ENCODE data around the gene ZGRF1. TPM values are rescaled to one million over a fixed set of nuclear protein-coding genes. Genes with fewer than 3 reads are reported as not detected.

ZGRF1 gene
- polyA plus RNA-seq, 2 of the 4 experiments (the other 2 are of a cell fraction), result 5.4 to 7.4 TPM

DNA sequence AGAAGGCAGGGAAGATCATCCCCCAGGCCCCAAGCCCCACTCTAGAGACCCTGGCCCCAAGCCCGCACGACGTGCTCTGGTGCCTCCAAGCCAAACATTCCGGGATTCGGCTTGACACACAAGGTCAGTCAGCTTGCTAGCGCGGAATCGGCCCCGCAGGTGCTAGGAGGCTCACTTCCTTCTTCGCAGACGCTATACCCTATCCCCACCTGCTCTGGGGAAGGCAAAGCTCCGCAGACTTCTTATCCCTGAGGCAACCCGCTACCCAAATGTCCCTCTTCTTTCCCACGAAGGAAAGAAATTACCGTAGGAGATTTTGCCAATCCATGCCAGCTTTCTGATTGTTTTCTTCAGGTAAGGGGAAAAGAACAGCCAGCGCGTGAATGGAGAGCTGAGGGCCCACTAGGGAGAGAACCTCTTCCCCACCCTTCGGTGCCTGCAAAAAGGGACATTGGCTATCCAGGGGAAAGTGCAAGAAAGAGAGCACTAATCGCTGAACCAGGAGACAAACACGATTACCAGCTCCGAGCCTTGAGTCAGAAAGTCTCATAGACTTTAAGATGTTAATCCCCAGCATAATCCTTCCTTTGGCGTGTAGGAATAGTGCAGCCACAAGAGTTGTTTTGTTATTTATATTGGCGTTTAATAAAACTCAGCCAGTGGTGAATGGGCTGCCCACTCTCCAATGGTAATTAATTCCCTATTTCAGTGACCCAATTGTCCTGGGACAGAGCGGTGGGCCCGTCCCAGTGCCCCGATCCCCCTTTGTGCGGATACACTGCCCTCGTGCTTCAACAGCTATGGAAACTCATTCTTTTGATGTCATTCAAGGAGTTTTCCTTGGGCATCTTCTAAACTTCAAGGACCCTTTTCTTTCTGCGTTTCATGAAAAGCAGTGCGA lies 115.3 kb downstream of the ZGRF1 start:
- ATAC-seq (no peak), FAIRE-seq (no peak), DNase-seq (ENCODE audit: low read depth in 1 of 2, low spot score in 1 of 2) (no peak)
- Histone ChIP-seq H3K4me2 (no peak overlapping the region), H3K27ac (no peak overlapping the region), H3K9me3 (peaks cover 12% of the 10 kb centered on the region), H3K4me1 (peaks cover 10% of the 10 kb centered on the region; the same call in 2 of the 3 replicates), H3K4me3 (no peak overlapping the region)
- POLR2A ChIA-PET, result no interaction called here
- no peak for TF ChIP-seq FOSB (CRISPR knock-in tag; IDR thresholded peaks at IDR 0.05)
- TF ChIP-seq, protein P1, sequence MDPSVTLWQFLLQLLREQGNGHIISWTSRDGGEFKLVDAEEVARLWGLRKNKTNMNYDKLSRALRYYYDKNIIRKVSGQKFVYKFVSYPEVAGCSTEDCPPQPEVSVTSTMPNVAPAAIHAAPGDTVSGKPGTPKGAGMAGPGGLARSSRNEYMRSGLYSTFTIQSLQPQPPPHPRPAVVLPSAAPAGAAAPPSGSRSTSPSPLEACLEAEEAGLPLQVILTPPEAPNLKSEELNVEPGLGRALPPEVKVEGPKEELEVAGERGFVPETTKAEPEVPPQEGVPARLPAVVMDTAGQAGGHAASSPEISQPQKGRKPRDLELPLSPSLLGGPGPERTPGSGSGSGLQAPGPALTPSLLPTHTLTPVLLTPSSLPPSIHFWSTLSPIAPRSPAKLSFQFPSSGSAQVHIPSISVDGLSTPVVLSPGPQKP (IDR thresholded peaks at IDR 0.05; ENCODE audit: low read depth, low read length), result no peak
- WGBS (ENCODE audit: missing lambda C conversion rate), result 70% methylated on average over 29 of the region's 30 CpGs
- CTCF ChIA-PET, result interaction anchor here (1.4 to 4.7 kb wide), 2 partner anchors 193 to 417 kb away, joined by 3 to 36 read pairs; no protein-coding TSS in a partner anchor

DNA sequence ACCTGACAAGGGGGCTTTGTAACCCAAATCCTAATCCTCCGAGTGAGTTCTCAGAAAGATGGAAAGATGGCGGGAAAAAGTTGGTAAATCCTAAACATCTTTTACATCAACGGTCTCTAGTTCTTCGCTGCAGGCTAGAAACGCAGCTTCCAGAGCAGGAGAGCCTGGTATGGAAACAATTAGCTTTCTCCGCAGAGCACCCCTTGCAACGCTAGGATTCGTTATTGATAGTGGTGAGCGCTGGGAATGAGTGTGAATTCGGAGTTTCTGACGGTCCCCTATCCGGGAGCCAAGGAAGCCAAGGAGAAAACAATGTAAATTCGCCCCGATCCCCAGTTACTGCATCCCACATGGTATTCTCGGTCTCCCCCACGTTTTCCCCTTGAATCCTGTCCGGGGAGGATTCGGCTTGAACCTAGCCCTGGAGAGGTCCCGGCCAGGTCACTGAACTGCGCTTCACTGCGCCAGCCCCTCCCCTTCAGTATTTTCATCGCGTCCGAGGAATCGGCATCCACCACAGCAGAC lies 116.0 kb downstream of the ZGRF1 start:
- no peak for ATAC-seq

DNA sequence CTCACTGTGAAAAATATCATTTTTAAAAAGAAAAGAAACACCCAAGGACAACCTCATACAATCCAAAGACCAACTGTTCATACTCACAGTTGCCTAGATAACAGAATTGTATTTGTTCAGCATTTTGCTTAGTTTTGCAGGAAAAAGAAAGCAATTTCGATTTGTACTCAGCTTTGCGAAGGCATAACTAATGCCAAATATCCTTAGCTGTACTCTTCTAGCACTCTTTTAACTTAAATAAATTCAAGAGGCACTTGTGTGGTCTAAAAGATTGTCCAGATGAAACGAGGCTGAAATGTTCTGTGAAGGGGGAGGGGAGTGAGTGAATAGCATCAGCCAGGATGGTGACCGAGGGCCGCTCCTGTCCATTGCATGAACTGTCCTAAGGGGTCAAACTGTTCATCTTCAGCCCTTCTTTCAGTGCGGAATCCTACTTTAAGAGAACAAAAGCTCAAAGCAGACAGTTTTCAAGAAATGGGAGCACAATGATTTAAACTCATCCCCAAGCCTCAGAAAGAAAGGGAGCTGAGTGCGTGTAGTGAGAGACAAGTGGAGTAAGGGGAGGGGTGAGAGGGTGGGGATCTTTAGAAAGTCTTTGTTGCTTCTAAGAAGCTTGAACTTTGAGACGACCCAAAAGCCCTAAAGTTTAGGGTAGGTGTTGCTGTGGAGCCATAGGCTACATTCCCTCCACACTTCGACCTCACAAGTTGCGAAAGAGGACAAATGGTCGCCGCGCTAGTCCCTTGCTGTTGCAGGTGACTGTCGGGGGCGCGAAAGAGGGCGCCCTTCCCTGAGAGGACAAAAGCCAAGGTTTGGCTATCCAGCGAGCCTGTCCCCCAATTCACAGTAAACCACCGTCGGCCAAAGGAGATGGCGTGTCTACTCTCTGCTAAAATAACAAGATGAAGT lies 116.8 kb downstream of the ZGRF1 start:
- Histone ChIP-seq H3K27ac (no peak overlapping the region), H3K4me2 (0 out of 3 replicates have a peak overlapping the region, but pooled peaks have one; percentile 6), H3K4me3 (no peak overlapping the region), H3K9me3 (peaks cover 12% of the 10 kb centered on the region), H3K4me1 (peaks cover 14% of the 10 kb centered on the region; the same call in 2 of the 3 replicates)
- no peak for TF ChIP-seq ESRRA (IDR thresholded peaks at IDR 0.05; ENCODE audit: borderline replicate concordance, low read length)
- TF ChIP-seq CEBPB (IDR thresholded peaks at IDR 0.05), result 0 out of 4 replicates have a peak, but pooled peaks of 1 of the 2 experiments have one; percentile 19
- TF ChIP-seq FOSL2 (IDR thresholded peaks at IDR 0.05), result no peak
- no peak for TF ChIP-seq FOSL2 (CRISPR knock-in tag; IDR thresholded peaks at IDR 0.05)
- TF ChIP-seq, protein P2, sequence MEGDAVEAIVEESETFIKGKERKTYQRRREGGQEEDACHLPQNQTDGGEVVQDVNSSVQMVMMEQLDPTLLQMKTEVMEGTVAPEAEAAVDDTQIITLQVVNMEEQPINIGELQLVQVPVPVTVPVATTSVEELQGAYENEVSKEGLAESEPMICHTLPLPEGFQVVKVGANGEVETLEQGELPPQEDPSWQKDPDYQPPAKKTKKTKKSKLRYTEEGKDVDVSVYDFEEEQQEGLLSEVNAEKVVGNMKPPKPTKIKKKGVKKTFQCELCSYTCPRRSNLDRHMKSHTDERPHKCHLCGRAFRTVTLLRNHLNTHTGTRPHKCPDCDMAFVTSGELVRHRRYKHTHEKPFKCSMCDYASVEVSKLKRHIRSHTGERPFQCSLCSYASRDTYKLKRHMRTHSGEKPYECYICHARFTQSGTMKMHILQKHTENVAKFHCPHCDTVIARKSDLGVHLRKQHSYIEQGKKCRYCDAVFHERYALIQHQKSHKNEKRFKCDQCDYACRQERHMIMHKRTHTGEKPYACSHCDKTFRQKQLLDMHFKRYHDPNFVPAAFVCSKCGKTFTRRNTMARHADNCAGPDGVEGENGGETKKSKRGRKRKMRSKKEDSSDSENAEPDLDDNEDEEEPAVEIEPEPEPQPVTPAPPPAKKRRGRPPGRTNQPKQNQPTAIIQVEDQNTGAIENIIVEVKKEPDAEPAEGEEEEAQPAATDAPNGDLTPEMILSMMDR (IDR thresholded peaks at IDR 0.05), result no peak
- DNase-seq (ENCODE audit: low read depth in 1 of 2, low spot score in 1 of 2) (no peak), ATAC-seq (no peak), FAIRE-seq (no peak)
- WGBS (ENCODE audit: missing lambda C conversion rate), result 29% methylated on average over 21 of the region's 21 CpGs
- POLR2A ChIA-PET, result no interaction called here
- CTCF ChIA-PET, result no interaction called here

More for the DNA sequence above, 116.0 kb downstream of the ZGRF1 start:
- ChIA-PET POLR2A (no interaction called here), CTCF (interaction anchor here (4.7 kb wide), 1 partner anchor 192 kb away, joined by 36 read pairs; no protein-coding TSS in a partner anchor)
- H3K27ac ChIP-seq, result no peak overlapping the region
- H3K4me3 ChIP-seq, result no peak overlapping the region
- 45% methylated on average over 25 of the region's 25 CpGs for WGBS (ENCODE audit: missing lambda C conversion rate)
- H3K4me2 ChIP-seq, result 0 out of 3 replicates have a peak overlapping the region, but pooled peaks have one; percentile 6
- peaks cover 12% of the 10 kb centered on the region for H3K9me3 ChIP-seq
- TF ChIP-seq, protein P3, sequence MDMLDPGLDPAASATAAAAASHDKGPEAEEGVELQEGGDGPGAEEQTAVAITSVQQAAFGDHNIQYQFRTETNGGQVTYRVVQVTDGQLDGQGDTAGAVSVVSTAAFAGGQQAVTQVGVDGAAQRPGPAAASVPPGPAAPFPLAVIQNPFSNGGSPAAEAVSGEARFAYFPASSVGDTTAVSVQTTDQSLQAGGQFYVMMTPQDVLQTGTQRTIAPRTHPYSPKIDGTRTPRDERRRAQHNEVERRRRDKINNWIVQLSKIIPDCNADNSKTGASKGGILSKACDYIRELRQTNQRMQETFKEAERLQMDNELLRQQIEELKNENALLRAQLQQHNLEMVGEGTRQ (IDR thresholded peaks at IDR 0.05), result no peak
- no peak for TF ChIP-seq CBX8 (IDR thresholded peaks at IDR 0.05)
- no peak for TF ChIP-seq RAD21 (conservative IDR thresholded peaks at IDR 0.05 in 1 of 2, IDR thresholded peaks at IDR 0.05 in 1 of 2)
- TF ChIP-seq FOXS1 (CRISPR knock-in tag; IDR thresholded peaks at IDR 0.05), result no peak
- TF ChIP-seq RARB (CRISPR knock-in tag; IDR thresholded peaks at IDR 0.05), result no peak
- TF ChIP-seq, protein P2 (IDR thresholded peaks at IDR 0.05), result no peak
- TF ChIP-seq GATA3 (IDR thresholded peaks at IDR 0.05; ENCODE audit: borderline replicate concordance), result no peak
- TF ChIP-seq ZFP36 (IDR thresholded peaks at IDR 0.05; ENCODE audit: borderline replicate concordance, partially characterized antibody), result no peak
- no peak for TF ChIP-seq ZNF302 (CRISPR knock-in tag; IDR thresholded peaks at IDR 0.05)
- TF ChIP-seq PHF8 (IDR thresholded peaks at IDR 0.05; ENCODE audit: borderline replicate concordance, low read depth), result no peak
- FAIRE-seq (no peak), DNase-seq (ENCODE audit: low read depth in 1 of 2, low spot score in 1 of 2) (no peak)
- peaks cover 14% of the 10 kb centered on the region; the same call in 2 of the 3 replicates for H3K4me1 ChIP-seq

Data from A549 (cell line).